ENCODE data around the gene RNF11. TPM values are rescaled to one million over a fixed set of nuclear protein-coding genes. Genes with fewer than 3 reads are reported as not detected.

Gene RNF11
- total RNA-seq, 1 donor from 2014 or later: 126 TPM

DNA sequence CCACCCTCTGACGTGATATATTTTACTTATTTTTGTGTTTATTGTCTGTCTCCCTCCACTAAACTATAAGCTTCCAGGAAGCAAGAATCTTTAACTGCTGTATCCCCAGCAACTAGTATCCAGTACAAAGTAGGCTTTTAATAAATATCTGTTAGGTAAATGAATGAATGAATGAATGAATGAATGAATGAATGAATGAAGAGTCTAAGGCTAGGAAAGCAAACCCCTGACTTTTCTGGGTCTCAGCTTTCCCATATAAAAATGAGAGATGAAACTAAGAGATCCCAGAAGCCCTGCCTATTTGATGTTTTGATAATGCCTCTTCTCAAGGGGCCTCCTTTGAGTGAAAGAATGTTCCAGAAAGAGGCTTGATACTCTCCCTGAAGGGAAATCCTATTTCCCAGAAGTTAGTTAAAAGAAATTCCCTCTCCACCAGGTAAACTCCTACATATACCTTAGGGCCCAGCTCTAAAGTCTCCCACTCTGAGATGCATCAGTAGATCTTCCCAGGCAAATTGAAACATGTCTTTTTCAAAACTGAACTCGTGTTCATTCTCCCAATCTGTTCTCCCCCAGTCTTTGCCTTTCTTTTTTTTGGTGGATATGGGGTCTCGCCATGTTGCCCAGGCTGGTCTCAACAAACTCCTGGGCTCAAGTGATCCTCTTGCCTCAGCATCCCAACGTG, 86.5 kb downstream of the RNF11 start:
- Histone ChIP-seq H3K79me2 (ENCODE audit: insufficient read depth, low read length) (no peaks in the 10 kb centered on the region), H3K4me2 (ENCODE audit: low read length) (no peak overlapping the region), H3K27me3 (ENCODE audit: insufficient read depth, low read length) (no peaks in the 10 kb centered on the region), H3K9ac (ENCODE audit: low read length) (no peak overlapping the region), H4K20me1 (ENCODE audit: insufficient read depth, low read length) (no peaks in the 10 kb centered on the region), H3K9me3 (ENCODE audit: insufficient read depth, low read depth, low read length) (no peaks in the 10 kb centered on the region), H3K4me1 (ENCODE audit: insufficient read depth, low read length) (no peaks in the 10 kb centered on the region), H3K27ac (ENCODE audit: low read depth, low read length) (no peak overlapping the region), H2AFZ (ENCODE audit: low read depth, low read length) (no peak overlapping the region), H3K36me3 (ENCODE audit: insufficient read depth, low read length) (no peaks in the 10 kb centered on the region), H3K4me3 (ENCODE audit: insufficient read depth, low read depth, low read length) (no peak overlapping the region)
- no peak overlapping the region for H3K4me3 Mint-ChIP-seq (ENCODE audit: unreplicated experiment)
- no peaks in the 10 kb centered on the region for H3K4me1 Mint-ChIP-seq (ENCODE audit: low read depth, unreplicated experiment)
- no peak for TF ChIP-seq EZH2 (IDR thresholded peaks at IDR 0.05; ENCODE audit: insufficient read depth, low read length)
- TF ChIP-seq, protein P1, sequence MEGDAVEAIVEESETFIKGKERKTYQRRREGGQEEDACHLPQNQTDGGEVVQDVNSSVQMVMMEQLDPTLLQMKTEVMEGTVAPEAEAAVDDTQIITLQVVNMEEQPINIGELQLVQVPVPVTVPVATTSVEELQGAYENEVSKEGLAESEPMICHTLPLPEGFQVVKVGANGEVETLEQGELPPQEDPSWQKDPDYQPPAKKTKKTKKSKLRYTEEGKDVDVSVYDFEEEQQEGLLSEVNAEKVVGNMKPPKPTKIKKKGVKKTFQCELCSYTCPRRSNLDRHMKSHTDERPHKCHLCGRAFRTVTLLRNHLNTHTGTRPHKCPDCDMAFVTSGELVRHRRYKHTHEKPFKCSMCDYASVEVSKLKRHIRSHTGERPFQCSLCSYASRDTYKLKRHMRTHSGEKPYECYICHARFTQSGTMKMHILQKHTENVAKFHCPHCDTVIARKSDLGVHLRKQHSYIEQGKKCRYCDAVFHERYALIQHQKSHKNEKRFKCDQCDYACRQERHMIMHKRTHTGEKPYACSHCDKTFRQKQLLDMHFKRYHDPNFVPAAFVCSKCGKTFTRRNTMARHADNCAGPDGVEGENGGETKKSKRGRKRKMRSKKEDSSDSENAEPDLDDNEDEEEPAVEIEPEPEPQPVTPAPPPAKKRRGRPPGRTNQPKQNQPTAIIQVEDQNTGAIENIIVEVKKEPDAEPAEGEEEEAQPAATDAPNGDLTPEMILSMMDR (IDR thresholded peaks at IDR 0.05; ENCODE audit: insufficient read depth, low read depth, low read length): no peak
- H3K27me3 Mint-ChIP-seq (ENCODE audit: low read depth, unreplicated experiment): peaks cover 13% of the 10 kb centered on the region
- H3K9me3 Mint-ChIP-seq (ENCODE audit: unreplicated experiment): peaks cover 3% of the 10 kb centered on the region
- H3K36me3 Mint-ChIP-seq (ENCODE audit: low read depth, unreplicated experiment): no peaks in the 10 kb centered on the region
- FAIRE-seq (no peak), DNase-seq (ENCODE audit: low read depth) (no peak)
- no peak overlapping the region for H3K27ac Mint-ChIP-seq (ENCODE audit: unreplicated experiment)

Other genes with a start within 250 kb of the RNF11 start
- not detected in 2 replicates for gene C1orf185, start 134.0 kb upstream of the RNF11 start, total RNA-seq
- 0.67 and 1.4 TPM in 2 replicates for gene TTC39A, start 94.3 kb downstream of the RNF11 start, total RNA-seq